HepG2 (cell line): ENCODE data around the gene FAM117A. TPM values are rescaled to one million over a fixed set of nuclear protein-coding genes. Genes with fewer than 3 reads are reported as not detected.

Experiments used
- ARID2 ChIP-seq: sonication (generic); formaldehyde crosslinking; IDR thresholded peaks from 2 replicates; pipeline ENCODE4 v1.8.1; 2022; ENCODE audit warnings: mild to moderate bottlenecking, missing genetic modification reagents, borderline replicate concordance
- ELF3 ChIP-seq: IDR thresholded peaks from 2 replicates; pipeline ENCODE4 v1.6.1; 2016; ENCODE audit warnings: missing genetic modification reagents, missing compliant biosample characterization
- FLYWCH1 ChIP-seq: sonication (generic); formaldehyde crosslinking; IDR thresholded peaks from 2 replicates; pipeline ENCODE4 v1.8.1; 2023; ENCODE audit warnings: mild to moderate bottlenecking, missing genetic modification reagents
- GABPB1 ChIP-seq: IDR thresholded peaks from 2 replicates; pipeline ENCODE4 v1.6.1; 2016; ENCODE audit warnings: mild to moderate bottlenecking, missing genetic modification reagents, moderate library complexity, missing compliant biosample characterization
- GATAD1 ChIP-seq: IDR thresholded peaks from 2 replicates; pipeline ENCODE4 v1.6.1; 2016; ENCODE audit warnings: missing genetic modification reagents, missing compliant biosample characterization
- HIVEP1 ChIP-seq: sonication (generic); formaldehyde crosslinking; IDR thresholded peaks from 2 replicates; pipeline ENCODE4 v1.4.0; 2020; ENCODE audit warnings: mild to moderate bottlenecking, missing genetic modification reagents
- HOXA7 ChIP-seq: sonication (generic); formaldehyde crosslinking; IDR thresholded peaks from 2 replicates; pipeline ENCODE4 v1.8.1; 2022; ENCODE audit warnings: mild to moderate bottlenecking, missing genetic modification reagents, moderate library complexity
- MAFF ChIP-seq: IDR thresholded peaks from 2 replicates; pipeline ENCODE4 v1.6.1; 2011; ENCODE audit warnings: low read depth, low read length, improper control_type of control experiment
- MTF1 ChIP-seq: sonication (generic); formaldehyde crosslinking; IDR thresholded peaks from 2 replicates; pipeline ENCODE4 v1.5.0; 2020; ENCODE audit warnings: missing genetic modification reagents
- ONECUT2 ChIP-seq: sonication (generic); formaldehyde crosslinking; IDR thresholded peaks from 2 replicates; pipeline ENCODE4 v1.4.0; 2020; ENCODE audit warnings: missing genetic modification reagents
- PTBP1 ChIP-seq: fragments of 200-400 bp; formaldehyde crosslinking; IDR thresholded peaks from 2 replicates; pipeline ENCODE4 v1.6.1; 2018; ENCODE audit warnings: low read length, low read depth; ENCODE audit not compliant: poor library complexity, severe bottlenecking
- RAD21 ChIP-seq: fragments of 450-650 bp; formaldehyde crosslinking; IDR thresholded peaks from 2 replicates; pipeline ENCODE4 v1.5.0; 2020; ENCODE audit warnings: mild to moderate bottlenecking
- XRCC5 ChIP-seq: fragments of 200-400 bp; formaldehyde crosslinking; optimal IDR thresholded peaks from 2 replicates; pipeline ENCODE3; 2017; ENCODE audit warnings: mild to moderate bottlenecking, low read length
- ZNF10 ChIP-seq: sonication (generic); formaldehyde crosslinking; IDR thresholded peaks from 2 replicates; pipeline ENCODE4 v1.4.0; 2020; ENCODE audit warnings: mild to moderate bottlenecking, low read depth, missing genetic modification reagents, borderline replicate concordance
- ZNF136 ChIP-seq: sonication (generic); formaldehyde crosslinking; IDR thresholded peaks from 2 replicates; pipeline ENCODE4 v1.8.1; 2022; ENCODE audit warnings: low read depth, mild to moderate bottlenecking, moderate library complexity, missing genetic modification reagents
- ZNF224 ChIP-seq: sonication (generic); formaldehyde crosslinking; IDR thresholded peaks from 2 replicates; pipeline ENCODE4 v1.5.0; 2020; ENCODE audit warnings: mild to moderate bottlenecking, missing genetic modification reagents
- ZNF333 ChIP-seq: sonication (generic); formaldehyde crosslinking; IDR thresholded peaks from 2 replicates; pipeline ENCODE4 v1.4.0; 2020; ENCODE audit warnings: mild to moderate bottlenecking, missing genetic modification reagents, borderline replicate concordance
- ZNF678 ChIP-seq: sonication (generic); formaldehyde crosslinking; IDR thresholded peaks from 2 replicates; pipeline ENCODE4 v1.4.0; 2020; ENCODE audit warnings: mild to moderate bottlenecking, missing genetic modification reagents
- ZNF878 ChIP-seq: sonication (generic); formaldehyde crosslinking; IDR thresholded peaks from 2 replicates; pipeline ENCODE4 v1.8.1; 2023; ENCODE audit warnings: mild to moderate bottlenecking, missing genetic modification reagents, moderate library complexity
- ZSCAN30 ChIP-seq: sonication (generic); formaldehyde crosslinking; IDR thresholded peaks from 2 replicates; pipeline ENCODE4 v1.5.0; 2020; ENCODE audit warnings: mild to moderate bottlenecking, missing genetic modification reagents
- polyA plus RNA-seq, 8 experiments: library from polyadenylated mRNA; depleted of rRNA in 3 of 8; stranded (reverse) in 7 of 8; unstranded in 1 of 8; fragments of >200 nt; fragmentation: Illumina TruSeq in 4 of 8; extraction: Trizol in 4 of 8; gene quantifications; 2 replicates each; pipeline versions ENCODE4 v1.2.1 to v1.2.3, GENCODE V29; 2011 to 2016; ENCODE audit warnings: low read depth in 4 of 8, missing spikeins in 1 of 8, mixed read lengths in 1 of 8; ENCODE audit not compliant: insufficient read depth in 1 of 8
- total RNA-seq, 5 experiments: library from RNA; depleted of rRNA; stranded (reverse); fragments of >200 nt; fragmentation: Illumina TruSeq; extraction: Trizol; gene quantifications; 2 replicates each; pipeline ENCODE4 v1.2.3, GENCODE V29; 2016; ENCODE audit warnings: low read depth in 1 of 5
- TF ChIP-seq, protein P1 (sequence below): sonication (generic); formaldehyde crosslinking; IDR thresholded peaks from 2 replicates; pipeline ENCODE4 v1.4.0; 2020; ENCODE audit warnings: missing genetic modification reagents
- TF ChIP-seq, protein P2 (sequence below): IDR thresholded peaks from 2 replicates; pipeline ENCODE4 v1.6.1; 2016; ENCODE audit warnings: low read depth
- TF ChIP-seq, protein P3 (sequence below): conservative IDR thresholded peaks from 2 replicates; pipeline ENCODE4 v1.6.1; 2018; ENCODE audit warnings: missing genetic modification reagents

Gene FAM117A
- total and polyA plus RNA-seq, 2 of the 13 experiments (the other 11 are each of a cell fraction or from before 2014, with no cell fraction given): 12.1 to 19.8 TPM

DNA sequence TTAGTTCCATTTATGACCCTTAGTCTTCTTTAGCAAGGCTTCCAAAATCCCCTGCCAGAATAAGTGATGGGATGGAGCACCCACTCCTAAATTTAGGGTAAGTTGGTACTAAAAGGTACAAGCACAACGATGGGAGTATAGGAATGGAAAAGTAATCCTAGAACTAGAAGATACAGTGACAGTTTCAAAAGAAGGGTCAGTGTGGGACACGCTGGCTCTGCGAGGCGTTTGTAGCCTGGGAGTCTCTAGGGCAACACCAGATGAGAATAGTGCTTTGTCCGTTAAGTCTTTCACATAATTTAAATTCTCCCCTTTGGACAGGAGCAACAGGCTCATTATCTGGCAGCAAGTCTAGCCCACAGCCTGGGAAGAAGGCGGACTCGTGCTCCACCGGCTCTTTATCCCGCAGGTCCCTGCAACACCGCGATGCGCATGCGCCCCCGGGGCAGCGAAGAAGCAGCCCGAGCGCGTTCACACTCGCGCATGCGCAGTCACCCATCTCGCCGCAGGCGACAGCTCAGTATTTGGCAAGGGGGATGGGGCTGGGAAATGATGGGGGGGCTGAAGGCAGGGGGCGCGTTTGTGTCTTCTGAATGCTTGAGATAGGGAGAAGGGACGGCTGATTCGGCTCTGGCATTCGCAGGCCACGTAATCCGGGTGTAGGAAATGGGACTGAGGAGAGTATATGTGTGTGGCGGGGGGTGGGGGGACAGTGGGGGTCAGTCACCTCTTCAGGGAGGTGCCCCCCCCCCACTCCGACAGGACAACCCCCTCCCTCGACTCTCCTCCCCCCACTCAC, 86.6 kb downstream of the FAM117A start (continued):
- TF ChIP-seq HIVEP1 (CRISPR knock-in tag): no peak
- TF ChIP-seq ONECUT2 (CRISPR knock-in tag): no peak
- no peak for TF ChIP-seq FLYWCH1 (CRISPR knock-in tag)
- TF ChIP-seq ELF3 (CRISPR knock-in tag): no peak
- no peak for TF ChIP-seq GABPB1
- no peak for TF ChIP-seq HOXA7 (CRISPR knock-in tag)
- TF ChIP-seq ZSCAN30 (CRISPR knock-in tag): no peak
- no peak for TF ChIP-seq ZNF878
- peak; percentile 33 for TF ChIP-seq XRCC5
- no peak; the same call in none of the 2 replicates for TF ChIP-seq ZNF678 (CRISPR knock-in tag)
- TF ChIP-seq, protein P1, sequence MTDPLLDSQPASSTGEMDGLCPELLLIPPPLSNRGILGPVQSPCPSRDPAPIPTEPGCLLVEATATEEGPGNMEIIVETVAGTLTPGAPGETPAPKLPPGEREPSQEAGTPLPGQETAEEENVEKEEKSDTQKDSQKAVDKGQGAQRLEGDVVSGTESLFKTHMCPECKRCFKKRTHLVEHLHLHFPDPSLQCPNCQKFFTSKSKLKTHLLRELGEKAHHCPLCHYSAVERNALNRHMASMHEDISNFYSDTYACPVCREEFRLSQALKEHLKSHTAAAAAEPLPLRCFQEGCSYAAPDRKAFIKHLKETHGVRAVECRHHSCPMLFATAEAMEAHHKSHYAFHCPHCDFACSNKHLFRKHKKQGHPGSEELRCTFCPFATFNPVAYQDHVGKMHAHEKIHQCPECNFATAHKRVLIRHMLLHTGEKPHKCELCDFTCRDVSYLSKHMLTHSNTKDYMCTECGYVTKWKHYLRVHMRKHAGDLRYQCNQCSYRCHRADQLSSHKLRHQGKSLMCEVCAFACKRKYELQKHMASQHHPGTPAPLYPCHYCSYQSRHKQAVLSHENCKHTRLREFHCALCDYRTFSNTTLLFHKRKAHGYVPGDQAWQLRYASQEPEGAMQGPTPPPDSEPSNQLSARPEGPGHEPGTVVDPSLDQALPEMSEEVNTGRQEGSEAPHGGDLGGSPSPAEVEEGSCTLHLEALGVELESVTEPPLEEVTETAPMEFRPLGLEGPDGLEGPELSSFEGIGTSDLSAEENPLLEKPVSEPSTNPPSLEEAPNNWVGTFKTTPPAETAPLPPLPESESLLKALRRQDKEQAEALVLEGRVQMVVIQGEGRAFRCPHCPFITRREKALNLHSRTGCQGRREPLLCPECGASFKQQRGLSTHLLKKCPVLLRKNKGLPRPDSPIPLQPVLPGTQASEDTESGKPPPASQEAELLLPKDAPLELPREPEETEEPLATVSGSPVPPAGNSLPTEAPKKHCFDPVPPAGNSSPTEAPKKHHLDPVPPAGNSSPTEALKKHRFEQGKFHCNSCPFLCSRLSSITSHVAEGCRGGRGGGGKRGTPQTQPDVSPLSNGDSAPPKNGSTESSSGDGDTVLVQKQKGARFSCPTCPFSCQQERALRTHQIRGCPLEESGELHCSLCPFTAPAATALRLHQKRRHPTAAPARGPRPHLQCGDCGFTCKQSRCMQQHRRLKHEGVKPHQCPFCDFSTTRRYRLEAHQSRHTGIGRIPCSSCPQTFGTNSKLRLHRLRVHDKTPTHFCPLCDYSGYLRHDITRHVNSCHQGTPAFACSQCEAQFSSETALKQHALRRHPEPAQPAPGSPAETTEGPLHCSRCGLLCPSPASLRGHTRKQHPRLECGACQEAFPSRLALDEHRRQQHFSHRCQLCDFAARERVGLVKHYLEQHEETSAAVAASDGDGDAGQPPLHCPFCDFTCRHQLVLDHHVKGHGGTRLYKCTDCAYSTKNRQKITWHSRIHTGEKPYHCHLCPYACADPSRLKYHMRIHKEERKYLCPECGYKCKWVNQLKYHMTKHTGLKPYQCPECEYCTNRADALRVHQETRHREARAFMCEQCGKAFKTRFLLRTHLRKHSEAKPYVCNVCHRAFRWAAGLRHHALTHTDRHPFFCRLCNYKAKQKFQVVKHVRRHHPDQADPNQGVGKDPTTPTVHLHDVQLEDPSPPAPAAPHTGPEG (CRISPR knock-in tag): 0 out of 2 replicates have a peak, but pooled peaks have one; percentile 11
- no peak for TF ChIP-seq ZNF136 (CRISPR knock-in tag)
- TF ChIP-seq, protein P2, sequence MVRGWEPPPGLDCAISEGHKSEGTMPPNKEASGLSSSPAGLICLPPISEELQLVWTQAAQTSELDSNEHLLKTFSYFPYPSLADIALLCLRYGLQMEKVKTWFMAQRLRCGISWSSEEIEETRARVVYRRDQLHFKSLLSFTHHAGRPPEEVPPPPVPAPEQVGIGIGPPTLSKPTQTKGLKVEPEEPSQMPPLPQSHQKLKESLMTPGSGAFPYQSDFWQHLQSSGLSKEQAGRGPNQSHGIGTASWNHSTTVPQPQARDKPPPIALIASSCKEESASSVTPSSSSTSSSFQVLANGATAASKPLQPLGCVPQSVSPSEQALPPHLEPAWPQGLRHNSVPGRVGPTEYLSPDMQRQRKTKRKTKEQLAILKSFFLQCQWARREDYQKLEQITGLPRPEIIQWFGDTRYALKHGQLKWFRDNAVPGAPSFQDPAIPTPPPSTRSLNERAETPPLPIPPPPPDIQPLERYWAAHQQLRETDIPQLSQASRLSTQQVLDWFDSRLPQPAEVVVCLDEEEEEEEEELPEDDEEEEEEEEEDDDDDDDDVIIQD (CRISPR knock-in tag): no peak; the same call in 1 of the 2 replicates
- no peak for TF ChIP-seq GATAD1 (CRISPR knock-in tag)
- no peak for TF ChIP-seq ZNF333 (CRISPR knock-in tag)
- TF ChIP-seq PTBP1: no peak
- TF ChIP-seq ZNF224 (CRISPR knock-in tag): no peak
- TF ChIP-seq ZNF10 (CRISPR knock-in tag): no peak
- TF ChIP-seq ARID2 (CRISPR knock-in tag): no peak
- TF ChIP-seq, protein P3, sequence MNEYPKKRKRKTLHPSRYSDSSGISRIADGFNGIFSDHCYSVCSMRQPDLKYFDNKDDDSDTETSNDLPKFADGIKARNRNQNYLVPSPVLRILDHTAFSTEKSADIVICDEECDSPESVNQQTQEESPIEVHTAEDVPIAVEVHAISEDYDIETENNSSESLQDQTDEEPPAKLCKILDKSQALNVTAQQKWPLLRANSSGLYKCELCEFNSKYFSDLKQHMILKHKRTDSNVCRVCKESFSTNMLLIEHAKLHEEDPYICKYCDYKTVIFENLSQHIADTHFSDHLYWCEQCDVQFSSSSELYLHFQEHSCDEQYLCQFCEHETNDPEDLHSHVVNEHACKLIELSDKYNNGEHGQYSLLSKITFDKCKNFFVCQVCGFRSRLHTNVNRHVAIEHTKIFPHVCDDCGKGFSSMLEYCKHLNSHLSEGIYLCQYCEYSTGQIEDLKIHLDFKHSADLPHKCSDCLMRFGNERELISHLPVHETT (CRISPR knock-in tag): no peak; the same call in 1 of the 2 replicates
- TF ChIP-seq MAFF: no peak
- no peak for TF ChIP-seq RAD21
- TF ChIP-seq MTF1 (CRISPR knock-in tag): no peak
